Naive B cell (primary cell): Measurements from ENCODE around the gene SLC22A4. TPM values are rescaled to one million over a fixed set of nuclear protein-coding genes. Genes with fewer than 3 reads are reported as not detected.

ENCODE experiments used
- ATAC-seq, 2 donors: fragments of 150-1000 bp; cut with Tn5 transposase; 2 replicates each; pipeline ENCODE4 v1.10.0; 2021; ENCODE audit warnings: low read depth in 2 of 2, mild to moderate bottlenecking in 2 of 2, moderate library complexity in 2 of 2
- DNase-seq: peaks from one replicate; pipeline ENCODE4 v3.0.0; 2022
- H3K27ac Mint-ChIP-seq, 6 donors: one replicate each; pipeline ENCODE4 v1.8.0; 2020 to 2022; ENCODE audit warnings: mild to moderate bottlenecking in 6 of 6, mixed read lengths in 6 of 6, moderate library complexity in 5 of 6, inconsistent platforms in 2 of 6
- H3K27me3 Mint-ChIP-seq, 3 donors: one replicate each; pipeline ENCODE4 v1.8.0; 2021 to 2022; ENCODE audit warnings: mixed read lengths in 3 of 3, mild to moderate bottlenecking in 1 of 3
- H3K36me3 Mint-ChIP-seq, 2 donors: one replicate each; pipeline ENCODE4 v1.8.0; 2020 to 2022; ENCODE audit warnings: mixed read lengths in 2 of 2, inconsistent platforms in 1 of 2, mild to moderate bottlenecking in 1 of 2
- H3K4me1 Mint-ChIP-seq, 3 donors: one replicate each; pipeline ENCODE4 v1.8.0; 2020 to 2022; ENCODE audit warnings: mixed read lengths in 3 of 3, inconsistent platforms in 1 of 3, mild to moderate bottlenecking in 1 of 3, moderate library complexity in 1 of 3
- H3K4me3 Mint-ChIP-seq, 8 donors: one replicate each; pipeline ENCODE4 v1.8.0; 2020 to 2022; ENCODE audit warnings: mild to moderate bottlenecking in 8 of 8, mixed read lengths in 8 of 8, moderate library complexity in 8 of 8, inconsistent platforms in 2 of 8
- H3K9me3 Mint-ChIP-seq, 7 donors: one replicate each; pipeline ENCODE4 v1.8.0; 2020 to 2022; ENCODE audit warnings: mixed read lengths in 7 of 7, mild to moderate bottlenecking in 5 of 7, inconsistent platforms in 2 of 7, moderate library complexity in 1 of 7
- polyA plus RNA-seq, 6 donors: library from polyadenylated mRNA; unstranded; fragments of 300-500 nt; fragmentation: Illumina TruSeq; gene quantifications; one replicate each; pipeline ENCODE4 v1.2.3, GENCODE V29; 2021; ENCODE audit warnings: low read depth in 6 of 6

SLC22A4 gene
- polyA plus RNA-seq, 6 donors from 2014 or later = not detected

DNA sequence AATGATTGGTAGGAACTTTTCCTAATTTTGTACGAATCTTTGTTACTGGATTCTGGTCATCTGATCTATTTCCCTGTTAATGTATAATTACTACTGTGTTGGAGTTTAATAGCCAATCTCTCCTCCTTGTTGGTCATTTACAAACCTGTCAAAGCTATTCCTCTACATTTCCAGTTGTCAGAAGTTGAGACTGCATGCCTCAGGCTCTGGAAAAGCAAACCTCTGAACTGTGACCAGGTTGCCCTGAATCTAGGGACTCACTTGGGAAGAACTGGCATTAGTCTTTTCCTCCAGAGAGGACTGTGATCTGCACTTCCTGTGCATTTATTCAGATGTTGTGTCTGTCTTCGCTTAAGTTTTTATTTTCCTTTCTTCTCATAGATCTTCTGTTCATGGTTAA is 20.6 kb upstream of the SLC22A4 start:
- Mint-ChIP-seq H3K27me3 (peaks cover 18 to 35% (median 19%) of the 10 kb centered on the region in 3 donors), H3K27ac (peak overlapping the region in 1 of 6 donors; percentile 5), H3K4me1 (peaks cover 9 to 14% (median 12%) of the 10 kb centered on the region in 3 donors), H3K4me3 (peak overlapping the region in 1 of 8 donors; percentile 25), H3K36me3 (no peaks in the 10 kb centered on the region), H3K9me3 (peaks cover 0 to 1% (median 0%) of the 10 kb centered on the region in 7 donors)
- DNase-seq (no peak), ATAC-seq (no peak)

GRCh38 chr5:132274050-132274792 is 20.0 kb upstream of the SLC22A4 start:
- H3K36me3 Mint-ChIP-seq = no peaks in the 10 kb centered on the region
- peaks cover 9 to 14% (median 12%) of the 10 kb centered on the region in 3 donors for H3K4me1 Mint-ChIP-seq
- H3K27me3 Mint-ChIP-seq = peaks cover 18 to 35% (median 19%) of the 10 kb centered on the region in 3 donors
- H3K27ac Mint-ChIP-seq = no peak overlapping the region
- peaks cover 0 to 1% (median 0%) of the 10 kb centered on the region in 7 donors for H3K9me3 Mint-ChIP-seq
- ATAC-seq (no peak), DNase-seq (no peak)
- peak overlapping the region in 1 of 8 donors; percentile 25 for H3K4me3 Mint-ChIP-seq

DNA sequence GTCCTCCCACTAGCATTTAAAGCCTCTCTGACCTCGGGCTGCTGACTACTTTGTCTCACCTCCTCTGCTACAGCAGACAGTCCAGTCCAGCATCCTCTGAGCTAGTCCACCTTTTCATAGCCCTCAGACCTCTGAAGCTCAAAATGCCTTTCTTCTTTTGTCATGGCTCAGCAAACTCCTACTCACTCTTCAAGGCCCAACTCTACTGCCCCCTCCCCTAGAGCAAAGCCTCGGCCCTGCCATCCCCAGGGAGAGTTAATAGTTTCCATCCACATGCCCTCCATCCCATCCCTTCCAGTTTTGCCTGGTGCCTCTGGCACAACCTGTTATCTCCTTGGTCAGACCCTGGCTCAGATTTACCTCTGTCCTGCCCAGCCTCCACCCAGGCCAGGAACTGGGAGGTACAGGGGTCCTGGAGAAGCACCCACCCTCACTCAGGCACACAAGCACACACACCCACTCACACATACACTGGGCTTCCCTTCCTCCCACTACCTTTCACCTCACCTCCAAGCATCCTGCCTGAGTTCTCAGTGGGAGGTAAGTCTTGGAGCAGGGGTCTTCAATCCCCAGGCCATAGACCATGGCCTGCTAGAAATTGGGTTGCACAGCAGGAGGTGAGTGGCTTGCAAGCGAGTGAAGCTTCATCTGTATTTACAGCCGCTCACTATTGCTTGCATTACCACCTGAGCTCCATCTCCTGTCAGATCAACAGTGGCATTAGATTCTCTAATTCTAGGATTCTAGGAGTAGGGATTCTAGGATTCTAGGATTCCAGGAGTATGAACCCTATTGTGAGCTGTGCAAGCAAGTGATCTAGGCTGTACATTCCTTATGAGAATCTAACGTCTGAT is 18.6 kb upstream of the SLC22A4 start:
- Mint-ChIP-seq H3K27ac (peak overlapping the region in 1 of 6 donors; percentile 27), H3K4me3 (no peak overlapping the region)

GRCh38 chr5:132277256-132277655 is 16.9 kb upstream of the SLC22A4 start:
- H3K4me1 Mint-ChIP-seq = peaks cover 6 to 11% (median 9%) of the 10 kb centered on the region in 3 donors
- peaks cover 16 to 26% (median 21%) of the 10 kb centered on the region in 3 donors for H3K27me3 Mint-ChIP-seq
- ATAC-seq = no peak
- H3K4me3 Mint-ChIP-seq = no peak overlapping the region
- peak overlapping the region in 1 of 6 donors; percentile 4 for H3K27ac Mint-ChIP-seq
- DNase-seq = no peak
- no peaks in the 10 kb centered on the region for H3K36me3 Mint-ChIP-seq
- H3K9me3 Mint-ChIP-seq = no peaks in the 10 kb centered on the region

More for the DNA sequence above, 18.6 kb upstream of the SLC22A4 start:
- H3K9me3 Mint-ChIP-seq = peaks cover 0 to 1% (median 0%) of the 10 kb centered on the region in 7 donors
- no peaks in the 10 kb centered on the region for H3K36me3 Mint-ChIP-seq
- peaks cover 9 to 14% (median 13%) of the 10 kb centered on the region in 3 donors for H3K4me1 Mint-ChIP-seq
- peaks cover 19 to 35% (median 19%) of the 10 kb centered on the region in 3 donors for H3K27me3 Mint-ChIP-seq
- ATAC-seq (no peak), DNase-seq (no peak)

DNA sequence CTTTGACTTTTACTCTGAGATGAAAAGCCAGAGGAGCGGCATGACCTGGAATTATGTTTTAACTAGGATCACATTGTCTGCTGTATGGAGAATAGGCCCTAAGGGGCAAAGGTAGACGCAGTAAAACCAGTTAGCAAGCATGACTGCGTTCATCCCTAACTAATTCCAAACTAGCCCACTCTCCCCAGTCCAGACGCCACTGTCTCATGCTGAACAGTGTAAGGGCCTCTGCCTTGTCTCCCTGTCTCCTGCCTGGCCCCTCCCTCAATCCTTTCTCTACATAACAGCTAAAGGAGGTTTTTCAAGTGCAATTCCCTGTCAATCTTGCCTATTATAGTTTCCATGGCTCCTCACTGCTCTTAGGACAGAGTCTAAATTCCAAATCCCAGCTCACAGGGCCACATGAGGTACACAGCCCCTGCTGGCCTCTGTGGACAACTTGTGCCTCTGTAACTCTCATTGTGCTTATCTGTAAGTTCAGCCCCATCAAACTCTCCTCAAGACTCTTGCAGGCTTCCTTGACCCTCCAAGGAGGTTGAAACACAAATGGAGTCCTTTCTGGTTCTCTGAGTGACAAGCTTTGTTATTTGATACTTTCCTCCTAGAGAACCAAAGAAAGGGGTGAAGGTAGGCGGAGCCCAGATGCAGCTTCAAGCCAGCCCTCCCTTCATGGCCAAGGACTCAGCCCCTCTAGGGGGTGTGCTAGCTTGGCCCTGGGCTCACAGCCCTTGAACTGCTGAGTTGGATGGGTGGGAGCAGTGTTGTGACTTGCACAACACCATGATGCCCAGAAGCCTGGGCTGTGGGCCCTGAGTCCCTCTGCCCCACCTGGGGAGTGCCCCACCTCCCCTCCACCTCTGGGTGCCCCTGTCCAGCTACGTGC is 16.0 kb upstream of the SLC22A4 start:
- DNase-seq = no peak
- ATAC-seq = no peak
- H3K27me3 Mint-ChIP-seq = peaks cover 7 to 16% (median 14%) of the 10 kb centered on the region in 3 donors
- no peaks in the 10 kb centered on the region for H3K36me3 Mint-ChIP-seq
- H3K27ac Mint-ChIP-seq = peak overlapping the region in 1 of 6 donors; percentile 42
- H3K4me3 Mint-ChIP-seq = no peak overlapping the region
- no peaks in the 10 kb centered on the region for H3K9me3 Mint-ChIP-seq
- H3K4me1 Mint-ChIP-seq = peaks cover 0 to 6% (median 4%) of the 10 kb centered on the region in 3 donors

GRCh38 chr5:132279801-132280200 is 14.4 kb upstream of the SLC22A4 start:
- Mint-ChIP-seq H3K4me1 (peaks cover 0 to 6% (median 4%) of the 10 kb centered on the region in 3 donors), H3K36me3 (no peaks in the 10 kb centered on the region), H3K27me3 (peaks cover 0 to 5% (median under 1%) of the 10 kb centered on the region in 3 donors), H3K4me3 (no peak overlapping the region), H3K27ac (peak overlapping the region in 1 of 6 donors; percentile 73), H3K9me3 (no peaks in the 10 kb centered on the region)
- DNase-seq (no peak), ATAC-seq (no peak)

DNA sequence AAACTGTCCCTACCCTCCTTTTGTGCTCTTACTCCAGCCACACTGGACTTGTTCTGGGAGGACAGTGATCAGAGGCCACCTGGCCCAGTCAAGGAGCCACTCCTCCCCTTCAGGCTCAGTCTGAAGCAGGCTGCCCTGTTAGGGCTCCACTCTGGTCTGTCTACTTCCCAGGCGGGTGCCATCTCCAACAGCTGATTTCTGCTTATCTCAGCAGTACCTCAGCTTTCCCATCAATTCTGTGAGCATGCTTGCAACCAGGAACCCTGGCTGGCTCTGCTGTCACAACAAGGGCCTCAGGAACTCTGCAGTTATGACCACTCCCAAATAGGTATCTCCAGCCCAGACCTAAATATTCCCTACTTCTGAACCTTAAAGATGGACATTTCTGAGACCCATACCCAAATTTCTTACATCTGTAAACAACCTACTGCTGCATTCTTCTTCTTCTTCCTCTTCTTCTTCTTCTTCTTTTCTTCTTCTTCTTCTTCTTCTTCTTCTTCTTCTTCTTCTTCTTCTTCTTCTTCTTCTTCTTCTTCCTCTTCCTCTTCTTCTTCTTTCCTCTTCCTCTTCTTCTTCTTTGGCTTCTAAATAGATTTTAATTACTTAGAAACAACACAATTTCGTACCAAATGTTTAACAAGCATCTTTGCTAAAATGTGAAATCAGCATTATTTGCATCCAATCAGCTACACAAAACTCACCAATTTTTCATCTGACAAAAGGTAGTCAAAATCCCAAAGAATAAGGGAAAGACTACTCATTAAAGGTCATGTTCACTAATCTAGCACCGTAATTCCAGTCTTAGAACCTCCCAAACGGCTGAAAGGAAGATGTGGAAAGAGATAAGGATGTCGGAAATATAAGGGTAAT is 13.6 kb upstream of the SLC22A4 start:
- Mint-ChIP-seq H3K36me3 (no peaks in the 10 kb centered on the region), H3K4me1 (peaks cover 0 to 6% (median 4%) of the 10 kb centered on the region in 3 donors), H3K4me3 (no peak overlapping the region), H3K27ac (peak overlapping the region in 2 of 6 donors; percentile 1), H3K9me3 (no peaks in the 10 kb centered on the region), H3K27me3 (peaks cover 0 to 5% (median 0%) of the 10 kb centered on the region in 3 donors)
- DNase-seq = no peak
- ATAC-seq = no peak

DNA sequence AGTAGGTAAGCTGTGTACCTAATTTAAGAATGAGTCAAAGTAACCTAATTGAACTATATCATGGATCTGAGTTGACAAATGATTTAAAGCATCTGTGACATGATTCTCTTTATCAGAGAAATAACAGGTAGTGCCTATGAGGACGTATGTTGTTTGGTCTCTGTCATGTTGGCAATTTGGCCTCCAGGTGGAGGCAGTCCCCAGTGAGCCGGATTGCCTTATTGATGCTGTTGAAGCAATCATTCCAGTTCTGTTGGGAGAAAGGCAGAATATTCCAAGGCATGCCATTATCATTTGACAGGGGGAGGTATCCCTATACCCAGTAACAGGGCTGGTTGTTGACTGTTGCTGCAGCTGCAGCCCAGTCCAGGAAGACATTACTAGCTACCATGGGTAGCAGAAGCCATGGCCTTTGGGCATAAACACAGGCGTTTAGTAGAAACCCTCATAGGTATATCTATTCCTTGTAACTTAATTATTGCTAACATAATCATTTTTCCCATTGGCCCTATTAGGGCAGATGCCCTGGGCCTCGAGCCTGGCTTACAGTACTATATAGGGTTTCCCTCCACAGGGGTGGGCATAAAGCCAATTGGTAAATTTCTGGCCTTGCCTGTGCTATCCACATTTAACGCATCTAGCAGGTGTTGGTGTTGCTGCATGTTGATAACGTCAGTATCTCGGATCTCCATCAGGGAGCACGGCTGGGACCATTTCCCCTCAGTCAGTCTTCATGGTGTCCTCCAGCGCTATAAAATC is 12.2 kb upstream of the SLC22A4 start:
- Mint-ChIP-seq H3K27ac (no peak overlapping the region), H3K4me3 (no peak overlapping the region), H3K4me1 (peaks cover 0 to 6% (median 4%) of the 10 kb centered on the region in 3 donors), H3K27me3 (peaks cover 0 to 5% (median 0%) of the 10 kb centered on the region in 3 donors), H3K9me3 (no peaks in the 10 kb centered on the region), H3K36me3 (no peaks in the 10 kb centered on the region)
- DNase-seq (no peak), ATAC-seq (no peak)

- peaks cover 0 to 2% (median 0%) of the 10 kb centered on the region in 7 donors for H3K9me3 Mint-ChIP-seq
- H3K4me1 Mint-ChIP-seq = peaks cover 0 to 6% (median 4%) of the 10 kb centered on the region in 3 donors
- peaks cover 3 to 17% (median 13%) of the 10 kb centered on the region in 3 donors for H3K27me3 Mint-ChIP-seq
- H3K4me3 Mint-ChIP-seq = no peak overlapping the region
- H3K36me3 Mint-ChIP-seq = no peaks in the 10 kb centered on the region
- DNase-seq = no peak
- peak overlapping the region in 1 of 6 donors; percentile 61 for H3K27ac Mint-ChIP-seq
- no peak for ATAC-seq
These were observed 10.7 kb upstream of the SLC22A4 start for GRCh38 chr5:132283423-132284043.

GRCh38 chr5:132289097-132289496 is 5.1 kb upstream of the SLC22A4 start:
- peaks cover 21 to 35% (median 31%) of the 10 kb centered on the region in 3 donors for H3K27me3 Mint-ChIP-seq
- DNase-seq (no peak), ATAC-seq (no peak)
- peaks cover 0 to 2% (median 0%) of the 10 kb centered on the region in 7 donors for H3K9me3 Mint-ChIP-seq
- peaks cover 0 to 7% (median 2%) of the 10 kb centered on the region in 3 donors for H3K4me1 Mint-ChIP-seq
- H3K4me3 Mint-ChIP-seq = peak overlapping the region in 1 of 8 donors; percentile 4
- no peak overlapping the region for H3K27ac Mint-ChIP-seq
- H3K36me3 Mint-ChIP-seq = no peaks in the 10 kb centered on the region

DNA sequence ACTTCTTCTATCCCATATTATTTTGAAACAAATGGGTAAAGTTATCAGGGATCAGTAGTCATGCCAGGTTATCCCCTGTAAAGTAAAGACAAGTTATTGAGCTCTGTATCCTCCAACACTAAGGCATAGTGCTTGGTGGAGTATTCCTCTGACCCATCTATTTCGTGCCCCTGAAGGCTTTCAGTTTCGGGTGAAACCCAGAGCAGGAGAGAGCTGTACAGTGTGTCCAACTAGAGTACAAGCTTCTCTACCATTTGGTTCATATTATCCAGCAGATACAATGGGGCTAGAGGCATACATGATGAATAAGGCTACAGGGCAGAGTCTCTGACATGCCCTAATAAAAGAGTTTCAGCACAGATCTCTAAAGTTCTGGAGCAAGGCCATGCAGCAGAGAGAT is 3.2 kb upstream of the SLC22A4 start:
- Mint-ChIP-seq H3K4me3 (peak overlapping the region in 1 of 8 donors; percentile 8), H3K27ac (peak overlapping the region in 1 of 6 donors; percentile 12), H3K27me3 (peaks cover 39 to 55% (median 42%) of the 10 kb centered on the region in 3 donors), H3K36me3 (no peaks in the 10 kb centered on the region), H3K9me3 (peaks cover 0 to 2% (median 0%) of the 10 kb centered on the region in 7 donors), H3K4me1 (peaks cover 12 to 19% (median 12%) of the 10 kb centered on the region in 3 donors)
- DNase-seq (no peak), ATAC-seq (no peak)
